T47D (cell line): Measurements from ENCODE around the gene ZNF563.
"Not testable (repeated sequence)": the region's sequence is repeated elsewhere in the genome, so short reads cannot be mapped to it uniquely, and the experiment has no call there.

Source experiments
- DNase-seq, 2 experiments: peaks; one replicate each; pipeline versions ENCODE4 v3.0.0 to v3.0.0-alpha.2; 2011 to 2012; ENCODE audit warnings: low read depth in 1 of 2, low spot score in 1 of 2
- JUND ChIP-seq: IDR thresholded peaks from 2 replicates; pipeline ENCODE4 v1.6.1; 2012; ENCODE audit warnings: low read depth
- in situ Hi-C: cut with HindIII; loops from 2 replicates; pipeline ENCODE4 v1.10.0; 2016; ENCODE audit warnings: low sequenced_read_pairs, low pct_unique_long_range_greater_than_20kb

Gene ZNF563

DNA sequence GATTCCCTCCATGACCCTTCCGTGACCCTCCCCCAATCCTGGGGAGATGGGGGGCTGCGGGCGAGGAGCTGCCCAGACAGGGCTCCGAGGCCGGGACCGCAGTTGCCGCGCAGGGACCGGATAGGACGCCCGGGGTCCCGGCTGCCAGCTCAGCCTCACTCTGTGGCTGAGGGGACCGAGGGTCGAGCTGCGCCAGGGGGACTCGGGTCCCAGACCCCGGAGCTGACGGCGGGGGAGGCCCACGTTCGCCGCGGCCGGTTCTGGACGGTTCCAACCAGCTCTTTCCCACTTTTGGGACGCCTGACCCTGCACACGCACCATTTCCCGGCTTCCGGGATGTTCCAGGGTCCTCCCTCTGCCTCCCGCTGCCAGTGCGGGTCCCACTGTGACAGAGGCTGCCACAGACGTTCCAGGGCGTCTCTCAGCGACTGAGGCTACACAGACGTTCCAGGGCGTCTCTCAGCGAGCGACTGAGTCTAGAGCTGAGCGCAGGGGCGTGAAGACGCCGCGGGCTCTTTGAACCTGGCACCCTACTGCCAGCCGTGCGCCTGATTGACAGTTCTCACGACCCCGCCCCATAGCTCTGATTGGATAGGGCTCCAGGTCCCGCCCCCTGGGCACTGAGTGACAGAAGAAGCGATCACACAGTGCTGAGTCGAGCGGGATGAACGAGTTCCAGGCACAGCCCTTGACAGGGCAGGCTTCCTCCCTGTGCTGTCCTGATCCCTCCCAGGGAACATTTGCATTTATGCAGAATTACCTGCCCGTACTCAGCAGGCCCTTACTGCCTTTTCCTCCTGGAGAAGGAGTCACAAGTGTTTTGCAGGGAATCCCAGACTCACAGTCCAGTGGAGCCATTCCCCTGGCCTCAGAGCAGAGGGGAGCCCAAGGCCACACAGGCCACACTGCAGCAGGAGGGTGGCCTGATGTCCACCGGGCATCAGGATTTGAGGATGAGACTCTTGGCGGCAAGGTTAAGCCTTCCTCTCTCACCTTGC is at the start of gene ZNF563:
Gene ZNF563 (minus strand): TSS at position 472 of the 998 bp plus-strand sequence. CDS start 151 bp downstream, at position 321.
- in situ Hi-C loops = no loop called here
- TF ChIP-seq JUND = no peak
- peak; percentile 83 to 98 for DNase-seq

DNA sequence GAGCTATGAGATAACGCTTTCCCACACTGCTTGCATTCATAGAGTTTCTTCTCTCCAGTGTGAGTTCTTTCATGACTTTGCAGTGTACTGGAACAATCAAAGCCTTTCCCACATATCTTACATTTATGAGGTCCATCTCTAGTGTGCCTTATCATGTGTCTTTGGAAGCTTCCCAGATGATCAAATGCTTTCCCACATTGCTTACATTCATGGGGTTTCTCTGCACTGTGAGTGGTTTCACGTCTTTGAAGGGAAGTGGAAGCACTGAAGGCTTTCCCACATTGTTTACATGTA is 47.0 kb upstream of the ZNF563 start:
- in situ Hi-C loops = no loop called here
- TF ChIP-seq JUND = no peak

DNA sequence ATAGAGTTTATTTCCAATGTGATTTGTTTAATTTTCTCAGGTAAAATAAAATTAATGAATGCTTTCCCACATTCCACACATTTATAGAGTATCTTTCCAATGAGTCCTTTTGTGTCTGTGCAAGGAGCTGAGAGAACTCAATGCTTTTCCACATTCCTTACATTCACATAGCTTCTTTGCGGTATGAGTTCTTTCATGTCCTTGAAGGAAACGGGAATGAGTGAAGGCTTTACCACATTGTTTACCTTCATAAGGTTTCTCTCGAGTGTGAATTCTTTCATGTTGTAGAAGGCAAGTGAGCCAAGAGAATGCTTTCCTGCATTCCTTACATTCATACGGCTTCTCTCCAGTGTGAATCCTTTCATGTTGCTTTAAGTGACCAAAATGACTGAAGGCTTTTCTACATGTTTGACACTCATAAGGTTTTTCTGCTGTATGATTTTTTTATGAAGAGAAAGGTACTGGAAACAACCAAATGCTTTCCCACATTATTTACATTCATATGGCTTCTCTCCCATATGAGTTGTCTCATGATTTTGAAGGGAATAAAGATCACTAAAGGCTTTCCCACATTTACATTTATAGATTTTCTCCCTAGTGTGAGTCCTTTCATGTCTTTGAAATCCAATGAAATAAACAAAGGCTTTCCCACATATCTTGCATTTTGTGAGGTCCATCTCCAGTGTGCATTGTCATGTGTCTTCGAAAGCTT is 46.5 kb upstream of the ZNF563 start:
- DNase-seq = no peak
- TF ChIP-seq JUND = no peak
- in situ Hi-C loops = no loop called here

More for the DNA sequence above, 47.0 kb upstream of the ZNF563 start:
- DNase-seq = no peak

DNA sequence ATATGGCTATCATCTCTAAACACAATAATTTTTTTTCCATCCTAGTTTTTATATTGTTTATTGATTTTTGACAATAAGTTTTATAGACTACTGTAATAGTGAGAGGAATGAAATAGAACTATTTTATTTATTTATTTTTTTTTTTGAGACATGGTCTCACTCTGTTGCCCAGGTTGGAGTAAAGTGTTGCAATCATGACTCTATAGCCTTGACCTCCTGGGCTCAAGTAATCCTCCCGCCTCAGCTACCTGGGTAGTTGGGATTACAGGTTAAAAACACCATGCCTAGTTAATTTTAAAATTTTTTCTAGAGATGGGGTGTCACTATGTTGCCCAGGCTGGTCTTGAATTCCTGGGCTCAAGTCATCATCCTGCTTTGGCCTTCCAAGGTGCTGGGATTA is 40.6 kb upstream of the ZNF563 start:
- in situ Hi-C loops = no loop called here
- TF ChIP-seq JUND = no peak
- no peak for DNase-seq

DNA sequence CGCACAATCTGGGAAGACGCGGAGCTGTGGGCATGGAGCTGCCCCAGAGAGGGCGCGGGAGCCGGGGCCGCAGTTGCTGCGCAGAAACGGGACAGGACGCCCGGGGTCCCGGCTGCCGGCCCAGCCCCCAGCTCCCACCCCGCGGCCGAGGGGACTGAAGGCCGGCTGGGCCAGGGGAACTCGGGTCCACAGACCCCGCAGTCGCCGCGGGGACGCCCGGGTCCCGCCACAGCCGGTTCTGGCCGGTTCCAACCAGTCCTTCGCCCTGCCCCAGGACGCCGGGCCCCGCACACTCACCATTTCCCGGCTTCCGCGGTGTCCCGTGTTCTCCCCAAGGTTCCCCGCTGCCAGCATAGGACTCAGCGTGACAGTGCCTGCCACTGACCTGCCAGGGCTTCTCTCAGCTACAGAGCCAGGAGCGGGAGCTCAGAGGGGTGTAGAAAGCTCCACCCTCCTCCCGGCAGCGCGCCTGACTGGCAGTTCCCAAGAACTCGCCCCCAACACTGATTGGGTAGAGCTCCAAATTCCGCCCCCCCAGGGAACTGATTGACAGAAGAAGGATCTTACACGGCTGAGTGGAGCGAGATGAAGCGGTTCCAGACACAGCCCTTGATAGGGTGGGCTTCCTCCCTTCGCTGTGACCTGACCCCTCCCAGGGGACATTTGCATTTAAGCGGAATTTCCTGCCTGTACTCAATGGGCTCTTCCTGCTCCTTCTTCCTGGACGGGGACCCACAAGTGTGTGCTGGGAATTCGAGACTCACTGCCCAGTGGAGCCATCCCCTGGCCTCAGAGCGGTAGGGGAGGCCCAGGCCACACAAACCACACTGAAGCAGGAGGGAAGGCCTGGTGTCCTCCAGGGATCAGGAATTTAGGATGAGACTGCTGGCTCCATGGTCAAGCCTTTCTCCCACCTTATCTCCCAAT is 32.1 kb upstream of the ZNF563 start, which contains the start of gene ZNF442:
Gene ZNF442 (minus strand): TSS at position 448 of the 927 bp plus-strand sequence. CDS start 2,052 bp downstream, outside the sequence.
- TF ChIP-seq JUND = no peak
- in situ Hi-C loops = no loop called here
- DNase-seq = peak; percentile 92 to 97

DNA sequence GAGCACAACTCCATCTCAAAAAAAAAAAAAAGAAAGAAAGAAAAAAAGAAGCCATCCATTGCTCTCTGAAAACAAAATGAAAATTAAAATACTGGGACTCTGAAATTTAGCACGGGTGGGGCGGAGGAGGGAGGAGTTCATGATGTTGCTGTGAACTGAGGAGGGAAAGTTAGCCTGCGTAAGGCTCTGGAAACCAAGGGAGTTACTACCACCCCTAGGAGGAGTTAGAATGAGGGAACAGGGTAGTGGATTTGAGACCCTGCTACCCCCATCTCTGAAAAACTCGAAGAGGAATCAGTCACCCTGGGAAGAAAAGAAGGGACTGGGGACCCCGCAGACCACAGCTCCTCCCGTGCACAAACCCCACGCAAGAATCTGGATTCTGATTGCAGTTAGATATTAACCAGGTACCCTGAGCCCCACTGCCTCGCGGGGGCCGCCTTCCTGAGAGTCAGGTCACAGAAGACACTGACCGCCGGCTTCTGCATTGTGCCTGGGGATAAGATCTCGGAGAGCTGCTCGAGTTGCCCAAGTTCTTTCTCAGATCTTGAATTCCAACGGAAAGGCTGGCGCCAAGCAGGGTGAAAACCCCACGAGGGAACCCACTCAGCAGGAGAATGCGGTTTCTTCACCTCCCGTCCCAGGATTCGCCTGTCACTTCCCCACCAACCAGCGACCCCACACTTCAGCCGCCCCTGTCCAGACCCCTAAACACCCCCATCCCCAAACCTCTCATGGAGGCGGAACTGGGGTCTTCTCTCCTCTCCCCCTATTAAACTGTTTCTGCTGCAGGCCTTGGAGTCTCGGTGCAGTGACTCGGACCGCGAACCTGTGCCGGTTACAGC is 31.2 kb upstream of the ZNF563 start:
- TF ChIP-seq JUND = no peak
- peak; percentile 12 to 34 for DNase-seq
- in situ Hi-C loops = no loop called here

DNA sequence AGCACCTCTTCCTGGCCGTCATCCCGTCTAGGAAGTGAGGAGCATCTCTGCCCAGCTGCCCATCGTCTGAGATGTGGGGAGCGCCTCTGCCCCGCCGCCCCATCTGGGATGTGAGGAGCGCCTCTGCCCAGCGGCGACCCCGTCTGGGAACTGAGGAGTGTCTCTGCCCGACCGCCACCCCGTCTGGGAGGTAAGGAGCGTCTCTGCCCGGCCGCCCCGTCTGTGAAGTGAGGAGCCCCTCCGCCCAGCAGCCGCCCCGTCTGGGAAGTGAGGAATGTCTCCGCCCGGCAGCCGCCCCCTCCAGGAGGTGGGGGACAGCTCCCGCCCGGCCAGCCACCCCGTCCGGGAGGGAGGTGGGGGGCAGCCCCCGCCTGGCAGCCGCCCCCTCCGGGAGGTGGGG is 28.8 kb upstream of the ZNF563 start:
- in situ Hi-C loops, DNase-seq: not testable (repeated sequence)

DNA sequence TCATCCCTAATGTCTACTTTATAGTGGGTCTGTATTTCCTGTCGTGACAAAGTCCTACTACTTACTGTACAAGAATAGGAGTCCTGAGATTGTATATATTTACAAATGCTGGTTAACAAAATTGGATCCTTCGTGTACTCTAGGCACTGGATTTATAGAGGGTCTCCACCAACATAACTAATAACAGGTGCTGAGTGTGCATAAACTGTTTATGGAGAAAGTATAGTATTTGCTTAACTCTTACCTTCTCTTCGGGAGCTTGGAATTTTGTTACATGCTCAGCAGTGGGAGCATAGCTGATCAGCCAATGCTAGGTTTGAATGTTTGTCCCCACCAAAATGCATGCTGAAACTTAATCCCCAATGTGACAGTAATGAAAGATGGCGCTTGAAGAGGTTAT is 19.9 kb upstream of the ZNF563 start:
- TF ChIP-seq JUND = no peak
- no peak for DNase-seq
- in situ Hi-C loops = no loop called here

DNA sequence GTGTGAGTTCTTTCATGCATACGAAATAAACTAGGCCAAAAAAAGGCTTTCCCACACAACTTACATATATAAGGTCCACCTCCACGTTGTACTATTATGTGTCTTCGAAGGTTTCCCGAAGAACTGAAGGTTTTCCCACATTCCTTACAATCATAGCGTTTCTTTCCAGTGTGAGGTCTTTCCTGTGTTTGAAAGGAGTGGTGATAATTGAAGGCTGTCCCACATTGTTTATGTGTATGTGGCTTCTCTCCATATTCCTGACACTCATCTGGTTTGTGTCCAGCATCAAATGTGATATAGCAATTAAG is 17.4 kb upstream of the ZNF563 start:
- TF ChIP-seq JUND = no peak
- in situ Hi-C loops = no loop called here

DNA sequence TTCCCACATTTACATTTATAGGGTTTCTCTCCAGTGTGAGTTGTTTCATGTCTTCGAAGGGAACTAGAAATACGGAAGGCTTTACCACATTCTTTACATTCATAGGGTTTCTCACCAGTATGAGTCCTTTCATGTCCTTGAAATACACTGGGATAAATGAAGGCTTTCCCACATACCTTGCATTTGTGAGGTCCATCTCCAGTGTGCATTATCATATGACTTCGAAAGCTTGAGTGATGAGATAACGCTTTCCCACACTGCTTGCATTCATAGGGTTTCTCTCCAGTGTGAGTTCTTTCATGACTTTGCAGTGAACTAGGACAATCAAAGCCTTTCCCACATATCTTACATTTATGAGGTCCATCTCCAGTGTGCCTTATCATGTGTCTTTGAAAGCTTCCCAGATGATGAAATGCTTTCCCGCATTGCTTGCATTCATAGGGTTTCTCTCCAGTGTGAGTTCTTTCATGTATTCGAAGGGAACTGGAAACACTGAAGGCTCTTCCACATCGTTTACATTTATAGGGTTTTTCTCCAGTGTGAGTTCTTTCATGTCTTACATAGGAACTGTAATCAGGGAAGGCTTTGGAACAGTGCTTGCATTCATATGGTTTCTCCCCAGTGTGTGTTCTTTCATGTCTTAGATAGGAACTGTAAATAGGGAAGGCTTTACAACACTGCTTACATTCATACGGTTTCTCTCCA is 16.9 kb upstream of the ZNF563 start:
- in situ Hi-C loops = no loop called here
- DNase-seq = no peak
- TF ChIP-seq JUND = no peak

More for the DNA sequence above, 17.4 kb upstream of the ZNF563 start:
- DNase-seq = no peak

DNA sequence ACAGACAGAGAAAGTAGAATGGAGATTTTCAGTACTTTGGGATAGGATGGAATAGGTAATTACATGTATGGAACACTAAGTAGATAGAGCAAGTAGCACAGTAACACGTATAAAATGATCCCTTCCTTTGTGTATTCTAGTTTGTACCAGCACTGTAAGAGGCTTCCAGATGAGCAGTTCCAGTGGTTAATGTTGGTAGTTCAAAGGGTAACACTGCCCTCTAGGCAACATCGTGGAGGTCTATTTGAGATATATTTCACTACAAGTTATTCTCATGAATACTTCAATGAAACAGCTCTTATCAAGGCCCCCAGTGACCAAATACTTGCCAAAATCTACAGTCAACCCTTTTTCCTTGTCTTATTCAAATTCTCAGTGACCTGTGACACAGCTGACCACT is 13.5 kb upstream of the ZNF563 start:
- in situ Hi-C loops = no loop called here
- DNase-seq = no peak
- TF ChIP-seq JUND = no peak
